Neutrophil (primary cell): Measurements from ENCODE around the gene MYO1D.

Experiments used
- H3K27ac ChIP-seq: fragments of 200-600 bp; sonication (generic); 2 replicates; pipeline ENCODE4 v1.5.1; 2016; ENCODE audit warnings: mild to moderate bottlenecking, moderate library complexity
- H3K27me3 ChIP-seq: fragments of 200-600 bp; sonication (generic); 2 replicates; pipeline ENCODE4 v1.6.0; 2016; ENCODE audit warnings: mild to moderate bottlenecking
- H3K36me3 ChIP-seq: fragments of 200-600 bp; sonication (generic); 2 replicates; pipeline ENCODE4 v1.5.1; 2017
- H3K4me1 ChIP-seq, 2 experiments: fragments of 200-600 bp in 1 of 2; sonication (generic) in 1 of 2; 1 replicate in 1 of 2; 2 replicates in 1 of 2; pipeline versions ENCODE4 v1.5.1 to v1.6.1; 2013 to 2016; ENCODE audit warnings: low read depth in 1 of 2, low read length in 1 of 2, mild to moderate bottlenecking in 1 of 2, moderate library complexity in 1 of 2; ENCODE audit not compliant: control insufficient read depth in 1 of 2, insufficient read depth in 1 of 2
- H3K4me3 ChIP-seq, 2 experiments: fragments of 200-600 bp in 1 of 2; sonication (generic) in 1 of 2; 1 replicate in 1 of 2; 2 replicates in 1 of 2; pipeline ENCODE4 v1.5.1; 2013 to 2016; ENCODE audit warnings: low read depth in 1 of 2, low read length in 1 of 2, mild to moderate bottlenecking in 1 of 2, moderate library complexity in 1 of 2
- H3K9me3 ChIP-seq: fragments of 200-600 bp; sonication (generic); 2 replicates; pipeline ENCODE4 v1.5.1; 2016
- CTCF ChIP-seq: fragments of 200-600 bp; sonication (generic); IDR thresholded peaks from 2 replicates; pipeline ENCODE4 v1.5.1; 2016; ENCODE audit warnings: antibody characterized with exemption

MYO1D gene

GRCh38 chr17:32609085-32609484 is 267.8 kb downstream of the MYO1D start:
- no peak overlapping the region for H3K27ac ChIP-seq
- TF ChIP-seq CTCF = peak; percentile 77
- H3K27me3 ChIP-seq = peaks cover 57% of the 10 kb centered on the region
- H3K36me3 ChIP-seq = no peaks in the 10 kb centered on the region
- H3K9me3 ChIP-seq = no peaks in the 10 kb centered on the region
- no peak overlapping the region for H3K4me3 ChIP-seq
- peaks cover 9 to 13% of the 10 kb centered on the region in 2 experiments for H3K4me1 ChIP-seq

- Histone ChIP-seq H3K36me3 (no peaks in the 10 kb centered on the region), H3K4me1 (peaks cover 9 to 13% of the 10 kb centered on the region in 2 experiments), H3K9me3 (no peaks in the 10 kb centered on the region), H3K27ac (no peak overlapping the region), H3K27me3 (peaks cover 56% of the 10 kb centered on the region), H3K4me3 (no peak overlapping the region)
- TF ChIP-seq CTCF = no peak
Measured at GRCh38 chr17:32608267-32608666, 268.7 kb downstream of the MYO1D start.

GRCh38 chr17:32604966-32605365 is 272.0 kb downstream of the MYO1D start:
- no peaks in the 10 kb centered on the region for H3K36me3 ChIP-seq
- H3K27me3 ChIP-seq = peaks cover 45% of the 10 kb centered on the region
- H3K4me1 ChIP-seq = peaks cover 9 to 13% of the 10 kb centered on the region in 2 experiments
- no peak overlapping the region for H3K27ac ChIP-seq
- no peak overlapping the region for H3K4me3 ChIP-seq
- no peaks in the 10 kb centered on the region for H3K9me3 ChIP-seq
- no peak for TF ChIP-seq CTCF

GRCh38 chr17:32602396-32602795 is 274.5 kb downstream of the MYO1D start:
- Histone ChIP-seq H3K4me3 (no peak overlapping the region), H3K27ac (no peak overlapping the region), H3K36me3 (no peaks in the 10 kb centered on the region), H3K9me3 (no peaks in the 10 kb centered on the region), H3K4me1 (no peaks in the 10 kb centered on the region), H3K27me3 (peaks cover 36% of the 10 kb centered on the region)
- TF ChIP-seq CTCF = no peak

- no peaks in the 10 kb centered on the region for H3K4me1 ChIP-seq
- no peak overlapping the region for H3K4me3 ChIP-seq
- no peak for TF ChIP-seq CTCF
- no peaks in the 10 kb centered on the region for H3K36me3 ChIP-seq
- H3K27ac ChIP-seq = no peak overlapping the region
- H3K9me3 ChIP-seq = no peaks in the 10 kb centered on the region
- H3K27me3 ChIP-seq = peaks cover 30% of the 10 kb centered on the region
Measured at GRCh38 chr17:32601866-32602265, 275.1 kb downstream of the MYO1D start.

GRCh38 chr17:32596628-32597027 is 280.3 kb downstream of the MYO1D start:
- no peaks in the 10 kb centered on the region for H3K36me3 ChIP-seq
- H3K9me3 ChIP-seq = no peaks in the 10 kb centered on the region
- no peaks in the 10 kb centered on the region for H3K27me3 ChIP-seq
- H3K27ac ChIP-seq = no peak overlapping the region
- TF ChIP-seq CTCF = no peak
- H3K4me3 ChIP-seq = no peak overlapping the region
- no peaks in the 10 kb centered on the region for H3K4me1 ChIP-seq
